HL-60 (cell line): Measurements from ENCODE around the gene CLCN7.

Experiments used
- DNase-seq, 2 experiments: peaks; one replicate each; pipeline ENCODE4 v3.0.0-alpha.2; 2010 to 2020; ENCODE audit warnings: low read depth in 1 of 2, low spot score in 1 of 2
- H3K27ac ChIP-seq: fragments of 250-450 bp; sonication (Bioruptor Pico); replicated peaks from 2 replicates; pipeline ENCODE4 v1.5.1; 2020; ENCODE audit warnings: mild to moderate bottlenecking, moderate library complexity
- H3K27me3 ChIP-seq: fragments of 250-450 bp; sonication (Bioruptor Pico); 2 replicates; pipeline ENCODE4 v1.5.1; 2021; ENCODE audit warnings: mild to moderate bottlenecking, moderate library complexity; ENCODE audit not compliant: insufficient read depth, poor library complexity, severe bottlenecking
- H3K4me3 ChIP-seq: replicated peaks from 2 replicates; pipeline ENCODE4 v1.5.1; 2011; ENCODE audit warnings: mild to moderate bottlenecking, control low read depth, low read length; ENCODE audit not compliant: insufficient read depth
- CTCF ChIP-seq: IDR thresholded peaks from one replicate; pipeline ENCODE4 v1.5.1; 2011; ENCODE audit warnings: low read length, control low read depth, inconsistent platforms; ENCODE audit not compliant: insufficient read depth
- GABPA ChIP-seq: IDR thresholded peaks from 2 replicates; pipeline ENCODE4 v1.6.1; 2012; ENCODE audit warnings: low read depth
- POLR2AphosphoS5 ChIP-seq: IDR thresholded peaks from 2 replicates; pipeline ENCODE4 v1.6.1; 2012; ENCODE audit warnings: low read depth
- REST ChIP-seq: IDR thresholded peaks from 2 replicates; pipeline ENCODE4 v1.6.1; 2012; ENCODE audit warnings: low read depth; ENCODE audit not compliant: insufficient replicate concordance
- SPI1 ChIP-seq: IDR thresholded peaks from 2 replicates; pipeline ENCODE4 v1.6.1; 2012; ENCODE audit warnings: low read depth, mild to moderate bottlenecking, borderline replicate concordance

The CLCN7 gene

GRCh38 chr16:1502092-1503004 lies 27.5 kb upstream of the CLCN7 start:
- H3K27me3 ChIP-seq: no peaks in the 10 kb centered on the region
- no peak for TF ChIP-seq REST
- TF ChIP-seq POLR2AphosphoS5: 0 out of 2 replicates have a peak, but pooled peaks have one; percentile 4
- H3K27ac ChIP-seq: no peak overlapping the region
- DNase-seq: no peak
- H3K4me3 ChIP-seq: no peak overlapping the region

GRCh38 chr16:1501630-1502029 lies 26.8 kb upstream of the CLCN7 start:
- Histone ChIP-seq H3K4me3 (no peak overlapping the region), H3K27me3 (no peaks in the 10 kb centered on the region), H3K27ac (no peak overlapping the region)
- TF ChIP-seq REST (no peak), POLR2AphosphoS5 (no peak), CTCF (no peak), SPI1 (no peak), GABPA (no peak)
- DNase-seq: no peak

- DNase-seq: no peak
- no peaks in the 10 kb centered on the region for H3K27me3 ChIP-seq
- H3K27ac ChIP-seq: no peak overlapping the region
- no peak overlapping the region for H3K4me3 ChIP-seq
- no peak for TF ChIP-seq CTCF
Observed at GRCh38 chr16:1500465-1501150, 25.8 kb upstream of the CLCN7 start.

GRCh38 chr16:1499756-1500464 lies 25.1 kb upstream of the CLCN7 start:
- DNase-seq: no peak
- no peak overlapping the region for H3K4me3 ChIP-seq
- TF ChIP-seq GABPA (no peak), POLR2AphosphoS5 (no peak), CTCF (no peak), SPI1 (no peak), REST (no peak)
- H3K27ac ChIP-seq: no peak overlapping the region
- no peaks in the 10 kb centered on the region for H3K27me3 ChIP-seq
